GM19452 (cell line): Measurements from ENCODE around the gene MACROH2A2.
"Not testable (repeated sequence)": the region's sequence is repeated elsewhere in the genome, so short reads cannot be mapped to it uniquely, and the experiment has no call there.

ENCODE experiments used
- ATAC-seq: cut with Tn5 transposase; IDR thresholded peaks from one replicate; pipeline ENCODE4 v1.9.1; 2021; ENCODE audit not compliant: unreplicated experiment

MACROH2A2 gene

DNA sequence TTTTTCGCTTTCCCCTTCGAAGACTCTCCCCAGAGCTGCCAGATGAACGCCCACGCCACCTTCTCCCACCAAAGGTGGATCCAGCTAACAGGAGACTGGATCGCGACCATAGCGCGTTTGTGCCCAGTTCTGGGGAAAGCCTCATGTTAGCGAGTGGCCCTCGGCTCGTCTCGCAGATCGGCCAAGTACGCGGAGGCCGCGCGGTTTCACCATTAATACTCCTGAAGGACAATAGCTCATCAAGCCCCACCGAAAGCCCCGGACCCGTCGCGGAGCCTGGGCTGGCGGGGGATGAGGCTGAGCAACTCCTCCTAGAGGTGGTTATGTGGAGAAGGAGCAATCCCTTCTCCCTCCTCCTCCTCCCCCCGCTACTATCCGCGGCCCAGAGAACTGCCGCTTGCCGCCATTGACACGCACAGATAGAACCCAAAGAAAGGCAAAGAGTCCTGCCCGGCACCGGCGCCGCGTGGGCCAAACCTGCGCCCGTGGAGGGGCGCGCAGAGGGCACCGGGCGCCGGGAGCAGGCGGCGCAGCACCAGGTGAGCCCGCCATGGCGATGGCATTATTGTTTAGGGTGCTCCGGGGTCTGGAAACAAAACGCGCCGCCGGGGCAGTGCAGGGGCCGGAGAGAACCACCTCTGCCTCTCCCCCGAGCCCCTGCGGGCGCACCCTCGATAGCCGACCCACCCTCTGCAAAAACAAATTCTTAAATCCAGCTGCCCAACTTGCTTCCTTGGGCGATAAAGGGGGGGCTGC is at the start of gene MACROH2A2:
TSS of gene MACROH2A2 (plus strand) at position 385 of the 756 bp plus-strand sequence. CDS start 22,813 bp downstream, outside the sequence.
- no peak for ATAC-seq

DNA sequence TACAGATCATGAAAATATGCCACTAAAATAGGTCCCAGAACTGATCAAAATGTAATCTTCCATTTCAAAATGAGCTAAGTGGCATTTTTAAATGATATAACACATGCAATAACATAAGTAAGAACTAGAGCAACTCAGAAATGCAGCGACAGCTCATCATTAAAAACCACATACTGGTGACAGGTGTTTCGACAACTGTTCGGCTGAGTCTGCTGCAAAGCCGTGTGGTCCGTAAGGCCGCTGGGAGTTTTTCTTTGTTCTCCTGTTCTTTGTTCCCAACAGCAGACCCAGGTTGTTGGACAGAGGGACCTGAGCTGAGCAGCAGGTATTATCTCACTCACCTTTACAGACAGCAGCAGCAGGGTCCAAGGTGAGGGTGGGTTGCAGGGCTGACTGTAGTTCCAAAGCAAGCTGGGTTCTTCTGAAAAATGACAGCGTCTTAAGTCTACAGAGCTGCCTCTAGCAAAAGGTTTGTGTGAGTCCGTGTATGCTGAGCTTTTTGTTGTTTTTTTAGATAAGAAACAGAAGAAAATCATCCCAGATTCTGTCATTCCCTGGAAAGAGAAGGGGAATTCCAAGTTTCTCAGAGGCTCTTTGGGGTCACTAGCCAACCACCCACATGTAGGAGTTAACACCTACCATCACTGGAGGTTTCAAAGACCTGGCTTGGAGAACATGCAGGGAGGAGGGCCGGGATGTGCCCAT is 45.4 kb upstream of the MACROH2A2 start:
- ATAC-seq: no peak

DNA sequence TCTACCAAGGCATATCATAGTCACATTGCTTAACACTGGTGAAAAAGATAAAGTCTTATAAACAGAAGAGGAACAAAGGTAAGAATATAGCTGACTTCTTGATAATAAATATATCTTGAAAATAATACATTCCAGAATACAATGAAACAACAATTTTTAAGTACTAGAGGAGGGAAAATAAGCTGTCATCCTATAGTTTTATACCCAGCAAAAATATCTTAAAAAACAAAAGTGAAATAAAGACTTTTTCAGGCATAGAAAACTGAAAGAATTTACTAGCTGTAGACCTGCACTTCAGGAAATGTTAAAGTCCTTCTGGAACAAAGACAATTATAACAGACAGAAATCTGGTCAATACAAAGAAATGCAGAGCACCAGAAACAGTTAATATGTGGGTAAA is 21.4 kb upstream of the MACROH2A2 start:
- no peak for ATAC-seq

DNA sequence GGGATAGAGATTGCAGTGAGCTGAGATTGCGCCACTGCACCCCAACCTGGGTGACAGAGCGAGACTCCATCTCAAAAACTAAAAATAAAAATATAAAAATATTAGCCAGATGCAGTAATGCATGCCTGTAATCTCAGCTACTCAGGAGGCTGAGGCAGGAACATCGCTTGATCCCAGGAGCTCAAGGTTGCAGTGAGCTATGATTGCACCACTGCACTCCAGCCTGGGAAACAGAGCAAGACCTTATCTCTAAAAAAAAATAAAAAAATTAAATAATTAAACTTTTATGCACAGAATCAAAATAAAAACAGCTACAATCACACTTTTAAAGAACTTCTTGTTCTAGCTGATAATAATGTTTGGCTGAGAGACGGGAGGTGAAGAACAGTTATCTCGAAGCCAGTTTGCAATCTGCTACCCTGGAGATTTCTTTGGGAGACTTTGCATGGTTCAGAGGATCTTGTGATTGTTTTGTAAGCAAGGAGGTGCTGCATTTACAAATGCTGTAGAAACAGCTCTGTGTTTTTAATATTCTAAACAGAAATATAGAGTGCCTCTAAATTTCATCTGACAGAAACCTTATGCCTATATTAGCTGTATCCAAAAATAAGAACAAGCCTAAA is 19.9 kb upstream of the MACROH2A2 start:
- no peak for ATAC-seq

DNA sequence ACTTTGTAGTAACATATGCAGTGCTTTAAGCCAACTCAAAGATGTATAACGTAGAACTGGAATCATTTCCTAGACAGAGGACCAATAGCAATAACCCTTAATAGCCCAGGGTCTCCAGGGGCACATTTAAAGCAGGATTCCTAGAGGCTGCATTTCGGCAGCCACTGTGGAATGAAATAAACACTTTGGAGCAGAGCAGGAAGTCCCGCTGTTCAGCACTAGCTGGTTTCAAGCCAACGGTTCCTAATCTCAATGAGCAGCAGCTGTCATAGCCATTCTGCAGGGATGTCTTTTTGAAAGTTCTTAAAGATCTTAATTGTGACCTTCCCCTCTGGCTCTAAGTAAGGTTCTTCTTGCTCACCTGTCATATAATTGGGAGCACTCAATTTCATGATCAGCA is 18.4 kb upstream of the MACROH2A2 start:
- ATAC-seq: no peak

DNA sequence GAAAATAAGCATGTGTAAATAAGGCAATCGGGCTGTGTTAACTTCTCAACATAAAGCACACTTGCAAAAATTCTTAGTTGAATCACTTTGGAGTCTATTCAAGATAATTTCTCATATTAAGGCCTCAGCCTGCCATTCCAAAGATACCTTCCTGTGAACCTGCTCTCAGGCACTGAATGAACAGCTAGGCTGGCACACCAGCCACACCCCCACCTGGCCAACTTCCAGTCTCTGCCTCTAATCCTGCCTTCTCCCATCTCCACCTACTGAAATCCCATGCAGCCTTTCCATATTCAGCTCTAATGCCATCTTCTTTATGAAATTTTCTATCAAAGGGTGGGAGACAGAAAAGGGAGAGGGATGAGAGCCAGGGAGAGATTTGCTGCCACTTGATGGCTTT is 17.1 kb upstream of the MACROH2A2 start:
- ATAC-seq: no peak

DNA sequence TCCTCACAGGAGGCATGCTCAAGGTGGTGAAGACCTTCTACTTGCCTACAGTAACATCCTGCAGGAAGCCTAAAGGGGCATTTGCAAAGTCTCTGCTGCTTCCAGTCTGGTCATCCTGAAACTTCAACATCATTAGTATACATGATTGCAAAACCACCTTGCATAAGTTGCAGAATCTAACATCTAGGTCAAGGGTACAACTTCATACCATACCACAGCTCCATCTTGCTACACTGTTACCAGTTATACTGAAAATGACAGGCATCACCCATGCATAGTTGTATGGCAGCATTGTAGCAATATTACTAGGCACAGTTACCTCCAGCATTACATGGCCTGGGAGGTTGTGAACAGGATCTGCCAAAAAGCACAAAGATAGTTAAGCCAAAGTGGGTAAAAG is 13.7 kb upstream of the MACROH2A2 start:
- no peak for ATAC-seq

DNA sequence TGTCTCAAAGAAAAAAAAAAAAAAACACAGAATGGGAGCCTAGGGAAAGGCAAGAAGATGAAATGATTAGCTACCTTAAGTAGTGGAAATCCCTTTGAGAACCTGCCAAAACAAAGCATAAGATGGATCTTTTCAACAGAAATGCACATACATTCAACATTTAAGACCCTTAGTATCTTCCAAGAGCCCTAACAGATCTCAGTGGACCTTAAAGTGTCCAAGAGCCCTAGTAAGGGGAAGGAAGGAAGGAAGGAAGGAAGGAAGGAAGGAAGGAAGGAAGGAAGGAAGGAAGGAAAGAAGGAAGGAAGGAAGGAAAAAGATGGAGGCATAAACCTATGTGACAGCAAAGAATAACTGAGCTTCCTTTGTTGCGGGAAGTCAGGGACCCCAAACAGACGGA is 11.6 kb upstream of the MACROH2A2 start:
- ATAC-seq: no peak

DNA sequence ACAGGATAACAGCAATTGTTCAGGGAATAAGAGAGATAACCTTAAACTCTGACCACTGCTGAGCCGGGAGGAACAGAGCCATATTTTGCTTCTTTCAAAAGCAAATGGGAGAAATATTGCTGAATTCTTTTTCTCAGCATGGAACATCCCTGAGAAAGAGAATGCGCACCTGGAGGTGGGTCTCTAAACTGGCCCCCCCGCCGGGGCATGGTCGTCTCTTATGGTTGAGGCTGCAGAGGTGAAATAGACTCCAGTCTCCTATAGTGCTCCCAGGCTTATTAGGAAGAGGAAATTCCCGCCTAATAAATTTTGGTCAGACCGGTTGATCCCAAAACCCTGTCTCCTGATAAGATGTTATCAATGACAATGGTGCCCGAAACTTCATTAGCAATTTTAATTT is 10.9 kb upstream of the MACROH2A2 start:
- ATAC-seq: not testable (repeated sequence)

DNA sequence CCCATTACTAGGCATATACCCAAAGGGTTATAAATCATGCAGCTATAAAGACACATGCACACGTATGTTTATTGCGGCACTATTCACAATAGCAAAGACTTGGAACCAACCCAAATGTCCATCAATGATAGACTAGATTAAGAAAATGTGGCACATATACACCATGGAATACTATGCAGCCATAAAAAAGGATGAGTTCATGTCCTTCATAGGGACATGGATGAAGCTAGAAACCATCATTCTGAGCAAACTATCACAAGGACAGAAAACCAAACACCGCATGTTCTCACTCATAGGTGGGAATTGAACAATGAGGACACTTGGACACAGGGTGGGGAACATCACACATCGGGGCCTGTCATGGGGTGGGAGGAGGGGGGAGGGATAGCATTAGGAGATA is 5.6 kb upstream of the MACROH2A2 start:
- ATAC-seq: not testable (repeated sequence)

DNA sequence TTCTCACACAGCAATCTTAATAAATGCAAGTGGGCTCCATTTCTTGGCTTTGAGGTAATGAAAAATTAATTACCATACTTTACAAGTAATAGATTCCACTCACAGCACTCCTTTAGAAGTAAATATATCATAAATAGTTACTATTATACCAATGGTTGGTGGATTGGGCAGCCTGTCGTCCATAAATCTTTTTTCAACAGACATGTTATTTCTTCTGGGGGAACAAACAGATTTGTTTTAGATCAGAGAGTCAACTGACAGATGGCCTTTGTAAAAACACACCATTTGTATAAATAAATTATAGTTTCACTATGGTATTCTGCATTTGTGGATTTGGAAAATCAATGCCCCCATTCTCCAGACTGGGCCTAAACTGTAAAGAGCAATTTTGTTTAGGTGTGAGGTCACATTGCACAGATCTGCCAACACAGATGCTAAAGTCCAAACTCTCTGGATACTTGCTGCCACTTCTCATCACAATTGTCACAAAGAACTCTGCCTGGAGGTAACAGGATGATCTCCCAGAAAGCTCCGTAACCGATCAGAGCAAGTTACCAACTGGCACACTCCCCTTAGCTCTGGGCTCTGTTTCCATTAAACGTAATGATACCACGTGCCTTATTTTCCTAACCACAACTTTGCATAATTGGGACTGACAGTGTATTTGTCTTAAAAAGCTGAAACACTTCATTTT is 4.5 kb upstream of the MACROH2A2 start:
- no peak for ATAC-seq

DNA sequence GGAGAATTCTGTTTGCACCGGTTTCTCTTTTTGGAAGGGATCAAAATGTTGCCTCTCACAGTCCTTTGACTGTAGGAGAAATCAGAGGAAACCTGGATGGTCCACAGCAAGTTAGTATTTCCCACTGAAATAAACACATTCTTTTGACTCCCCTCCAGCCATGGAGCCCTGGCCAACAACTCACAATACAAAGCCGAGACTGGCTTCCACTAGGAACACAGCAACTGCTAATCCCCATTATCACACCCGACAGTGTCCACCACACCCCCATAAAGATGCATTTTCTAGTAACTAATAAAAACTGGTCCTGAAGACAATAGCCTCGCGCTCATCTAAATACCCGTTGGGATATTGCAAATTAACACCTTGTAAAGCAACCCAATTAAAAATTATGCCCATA is 798 bp upstream of the MACROH2A2 start:
- no peak for ATAC-seq

DNA sequence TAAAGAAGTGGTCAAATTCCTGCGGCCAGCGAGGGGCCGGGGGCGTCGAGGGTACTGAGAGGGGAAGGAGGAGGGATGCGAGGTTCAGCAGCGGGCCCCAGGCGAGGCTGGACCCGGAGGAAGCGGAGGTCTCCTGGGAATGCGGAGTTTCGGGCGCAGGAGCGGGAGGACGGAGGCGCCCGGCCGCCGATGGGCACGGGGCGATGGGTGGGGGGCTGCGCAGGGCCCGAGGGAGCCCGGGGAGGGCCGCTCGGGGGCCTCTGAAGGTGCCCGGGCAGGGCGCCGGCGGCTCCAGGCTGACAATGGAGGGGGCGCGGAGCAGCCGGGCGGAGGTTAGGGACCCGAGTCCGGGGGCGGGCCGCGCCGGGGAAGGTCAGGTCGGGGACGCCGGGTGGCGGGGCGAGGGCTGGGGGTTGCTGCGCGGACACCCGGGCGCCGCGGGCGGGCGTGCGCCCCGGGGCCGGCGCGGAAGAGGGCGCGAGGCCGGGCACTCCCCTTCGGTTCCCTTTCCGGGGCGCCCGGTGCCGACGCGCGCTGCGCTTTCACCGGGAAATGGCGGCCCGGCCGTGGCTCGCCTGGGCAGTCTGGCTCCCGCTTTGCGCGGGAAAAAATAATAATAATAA is 683 bp downstream of the MACROH2A2 start:
- no peak for ATAC-seq

DNA sequence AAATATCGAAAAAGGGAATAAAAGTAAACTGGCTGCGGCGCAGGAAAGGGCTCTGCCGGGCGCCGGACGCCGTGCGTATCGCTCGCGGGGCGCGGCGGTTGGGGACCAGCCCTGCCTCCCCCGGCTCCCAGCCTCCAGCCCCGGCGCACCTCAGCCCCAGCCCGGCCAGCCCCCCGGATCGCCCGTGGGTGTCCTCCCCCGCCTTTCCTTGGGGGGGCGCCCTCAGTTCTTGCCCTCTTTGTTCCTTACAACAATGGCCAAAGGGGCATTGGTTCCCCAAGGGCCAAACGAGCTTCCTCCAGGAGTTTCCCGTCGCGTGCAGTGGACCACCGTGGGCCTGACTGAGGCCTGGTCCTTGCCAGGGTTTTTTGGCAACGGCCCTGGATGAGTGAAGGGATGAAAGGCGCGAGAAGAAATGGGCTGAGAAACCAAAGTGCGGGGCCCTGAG is 1.2 kb downstream of the MACROH2A2 start:
- ATAC-seq: no peak

DNA sequence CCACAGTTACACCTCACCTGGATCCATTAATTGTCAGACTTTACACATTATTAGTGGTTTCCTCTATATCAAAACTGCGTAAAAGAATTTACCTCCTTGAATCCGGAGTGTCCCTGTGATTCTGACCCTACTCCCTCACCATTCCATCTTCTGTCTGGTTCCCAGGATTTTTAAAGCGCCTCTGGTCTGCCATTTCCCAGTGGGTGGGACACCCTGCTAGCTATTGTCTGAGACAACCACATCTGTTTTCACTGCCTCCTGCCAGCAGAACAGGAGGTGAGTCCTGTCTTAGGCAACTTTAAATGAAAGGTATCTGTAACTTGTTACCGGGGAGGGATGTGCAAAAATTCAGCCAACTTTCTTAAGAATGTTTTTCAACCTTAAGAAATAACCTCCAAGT is 2.3 kb downstream of the MACROH2A2 start:
- ATAC-seq: no peak

DNA sequence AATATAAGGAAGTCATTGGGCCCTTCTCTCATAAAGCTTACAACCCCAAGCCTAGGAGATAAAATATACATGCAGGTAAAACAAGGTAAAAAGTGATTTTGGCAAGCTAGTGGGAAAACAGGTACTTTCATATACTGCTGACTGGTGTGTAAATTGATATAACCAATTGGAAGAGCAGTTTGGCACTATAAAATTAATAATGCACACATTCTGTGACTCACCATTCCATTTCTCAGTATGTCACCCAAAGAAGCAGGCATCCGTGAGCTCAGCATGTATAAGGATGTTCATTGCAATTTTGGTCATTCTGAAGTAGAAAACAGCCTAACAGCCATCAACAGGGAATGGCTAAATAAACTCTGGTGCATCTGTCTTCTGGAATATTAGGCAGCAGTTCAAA is 2.9 kb downstream of the MACROH2A2 start:
- ATAC-seq: no peak

DNA sequence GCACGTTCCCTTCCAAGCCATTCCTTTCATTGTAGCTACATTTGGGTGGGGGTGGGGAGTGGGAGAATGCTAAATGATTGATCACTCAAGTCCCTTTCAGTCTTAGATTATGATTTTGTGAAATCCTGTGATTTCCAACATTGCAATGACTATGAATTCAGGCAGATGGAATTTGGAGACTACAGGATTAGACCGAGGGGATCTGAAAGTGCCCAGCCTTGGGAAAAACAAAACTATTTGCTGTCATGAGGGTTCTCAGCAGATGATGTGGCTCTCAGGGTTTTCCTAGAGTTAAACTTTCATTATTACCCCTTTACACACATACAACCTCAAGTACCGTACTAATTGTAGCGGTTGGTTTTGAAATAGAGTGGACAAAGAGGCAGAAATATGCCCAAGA is 4.7 kb downstream of the MACROH2A2 start:
- ATAC-seq: no peak

DNA sequence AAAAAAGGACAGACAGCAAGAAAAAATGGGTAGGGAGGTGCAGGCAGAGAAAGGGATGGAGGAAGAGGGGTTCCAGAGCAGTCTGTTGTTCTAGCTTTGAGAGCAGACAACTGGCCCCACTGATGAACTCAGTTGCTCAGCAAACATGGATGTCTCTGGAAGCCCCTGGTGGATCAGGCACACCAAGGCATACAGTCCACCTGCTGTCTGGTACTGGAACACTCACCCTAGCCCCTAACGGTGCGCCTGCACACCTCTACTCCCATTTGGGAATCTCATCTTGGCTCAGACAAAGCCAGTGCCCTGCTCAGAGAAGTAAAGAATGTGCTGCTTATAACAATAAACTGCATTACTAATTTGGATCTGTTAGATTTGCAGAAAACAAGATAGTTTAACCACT is 7.7 kb downstream of the MACROH2A2 start:
- no peak for ATAC-seq

DNA sequence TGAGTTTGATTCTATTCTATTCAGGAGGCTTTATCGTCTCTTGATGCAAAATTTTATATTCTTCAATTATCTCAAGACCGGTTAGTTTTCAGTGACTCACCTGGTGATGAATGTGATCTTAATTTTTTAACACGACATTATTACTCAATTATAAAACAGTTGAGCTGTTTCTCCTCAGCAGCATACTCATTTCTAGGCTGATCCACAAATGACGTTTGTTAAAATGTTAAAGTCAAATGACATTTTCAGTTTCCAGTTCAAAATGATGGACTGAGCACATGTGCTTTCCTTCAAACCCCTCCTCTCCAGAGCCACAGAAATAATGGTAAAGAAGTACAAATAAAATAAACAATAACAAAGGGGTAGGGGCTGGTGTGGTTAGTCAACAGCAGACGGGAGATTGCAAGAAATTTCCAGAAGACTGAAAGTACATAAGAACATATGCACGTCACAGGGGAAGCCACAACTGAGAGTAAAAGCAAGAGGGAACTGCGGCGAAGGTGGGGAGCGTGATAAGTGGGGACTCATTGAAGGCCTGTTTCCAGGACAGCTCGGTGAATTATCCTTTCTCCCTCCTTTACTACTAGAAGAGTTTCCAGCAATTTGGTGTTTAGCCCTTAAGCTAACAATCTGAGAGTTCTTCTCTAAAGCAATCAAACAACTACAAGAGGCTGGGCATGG is 10.9 kb downstream of the MACROH2A2 start:
- no peak for ATAC-seq

DNA sequence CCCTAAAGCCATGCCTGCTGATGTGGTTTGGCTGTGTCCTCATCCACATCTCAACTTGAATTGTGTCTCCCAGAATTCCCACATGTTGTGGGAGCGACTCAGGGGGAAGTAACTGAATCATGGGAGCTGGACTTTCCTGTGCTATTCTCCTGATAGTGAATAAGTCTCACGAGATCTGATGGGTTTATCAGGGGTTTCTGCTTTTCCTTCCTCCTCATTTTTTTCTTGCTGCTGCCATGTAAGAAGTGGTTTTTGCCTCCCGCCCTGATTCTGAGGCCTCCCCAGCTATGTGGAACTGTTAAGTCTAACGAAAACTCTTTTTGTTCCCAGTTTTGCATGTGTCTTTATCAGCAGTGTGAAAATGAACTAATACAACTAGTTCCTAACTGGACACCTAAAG is 11.8 kb downstream of the MACROH2A2 start:
- ATAC-seq: no peak
